ENCODE measurements around the gene BBX.

The BBX gene

GRCh38 chr3:107833722-107834416, 311.1 kb downstream of the BBX start:
- TF ChIP-seq TCF12 (IDR thresholded peaks at IDR 0.05; ENCODE audit: low read depth), result no peak
- TF ChIP-seq CEBPB (IDR thresholded peaks at IDR 0.05), result no peak
- TF ChIP-seq RAD21 (IDR thresholded peaks at IDR 0.05; ENCODE audit: low read depth), result no peak
- TF ChIP-seq MAX (IDR thresholded peaks at IDR 0.05), result no peak
- TF ChIP-seq TEAD4 (IDR thresholded peaks at IDR 0.05), result no peak

DNA sequence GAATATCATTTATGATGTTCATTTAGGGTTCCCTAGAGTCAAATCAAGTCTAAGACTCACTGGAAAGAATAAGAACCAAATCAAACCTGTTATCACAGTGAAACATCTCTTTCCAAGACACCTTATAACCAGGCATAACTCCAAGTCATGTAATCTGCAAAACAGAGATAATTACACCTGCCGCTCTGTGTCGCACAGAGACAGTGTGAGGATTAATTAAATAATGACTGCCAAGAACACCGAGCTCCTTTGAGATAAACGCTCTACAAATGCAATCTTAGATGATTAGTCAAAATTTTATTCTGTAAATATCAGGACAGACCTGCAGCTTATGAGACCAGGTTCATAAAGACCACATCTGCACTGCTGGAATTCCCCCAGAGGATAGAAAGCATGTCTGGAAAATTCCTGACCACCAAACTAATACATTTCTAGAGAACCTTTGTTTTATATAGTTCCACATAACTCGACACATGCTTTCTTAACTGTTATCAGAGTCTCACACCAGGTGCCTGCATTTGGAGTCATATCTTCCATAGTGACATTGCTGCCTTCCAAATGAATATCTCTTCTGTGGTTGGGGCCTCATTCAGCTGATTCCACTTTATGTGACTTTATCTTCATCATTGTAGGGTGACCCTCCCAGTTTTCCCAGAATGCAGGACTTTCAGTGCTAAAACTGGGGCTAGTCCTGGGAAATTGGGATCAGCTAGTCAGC, 315.3 kb downstream of the BBX start:
- TF ChIP-seq USF1 (IDR thresholded peaks at IDR 0.05), result no peak
- no peak for TF ChIP-seq TAF1 (IDR thresholded peaks at IDR 0.05; ENCODE audit: low read depth)
- TF ChIP-seq, protein P1, sequence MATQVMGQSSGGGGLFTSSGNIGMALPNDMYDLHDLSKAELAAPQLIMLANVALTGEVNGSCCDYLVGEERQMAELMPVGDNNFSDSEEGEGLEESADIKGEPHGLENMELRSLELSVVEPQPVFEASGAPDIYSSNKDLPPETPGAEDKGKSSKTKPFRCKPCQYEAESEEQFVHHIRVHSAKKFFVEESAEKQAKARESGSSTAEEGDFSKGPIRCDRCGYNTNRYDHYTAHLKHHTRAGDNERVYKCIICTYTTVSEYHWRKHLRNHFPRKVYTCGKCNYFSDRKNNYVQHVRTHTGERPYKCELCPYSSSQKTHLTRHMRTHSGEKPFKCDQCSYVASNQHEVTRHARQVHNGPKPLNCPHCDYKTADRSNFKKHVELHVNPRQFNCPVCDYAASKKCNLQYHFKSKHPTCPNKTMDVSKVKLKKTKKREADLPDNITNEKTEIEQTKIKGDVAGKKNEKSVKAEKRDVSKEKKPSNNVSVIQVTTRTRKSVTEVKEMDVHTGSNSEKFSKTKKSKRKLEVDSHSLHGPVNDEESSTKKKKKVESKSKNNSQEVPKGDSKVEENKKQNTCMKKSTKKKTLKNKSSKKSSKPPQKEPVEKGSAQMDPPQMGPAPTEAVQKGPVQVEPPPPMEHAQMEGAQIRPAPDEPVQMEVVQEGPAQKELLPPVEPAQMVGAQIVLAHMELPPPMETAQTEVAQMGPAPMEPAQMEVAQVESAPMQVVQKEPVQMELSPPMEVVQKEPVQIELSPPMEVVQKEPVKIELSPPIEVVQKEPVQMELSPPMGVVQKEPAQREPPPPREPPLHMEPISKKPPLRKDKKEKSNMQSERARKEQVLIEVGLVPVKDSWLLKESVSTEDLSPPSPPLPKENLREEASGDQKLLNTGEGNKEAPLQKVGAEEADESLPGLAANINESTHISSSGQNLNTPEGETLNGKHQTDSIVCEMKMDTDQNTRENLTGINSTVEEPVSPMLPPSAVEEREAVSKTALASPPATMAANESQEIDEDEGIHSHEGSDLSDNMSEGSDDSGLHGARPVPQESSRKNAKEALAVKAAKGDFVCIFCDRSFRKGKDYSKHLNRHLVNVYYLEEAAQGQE (IDR thresholded peaks at IDR 0.05; ENCODE audit: low read depth), result no peak
- no peak for TF ChIP-seq YY1 (IDR thresholded peaks at IDR 0.05; ENCODE audit: low read depth)
- TF ChIP-seq CREB1 (IDR thresholded peaks at IDR 0.05; ENCODE audit: low read depth), result no peak
- no peak for TF ChIP-seq EP300 (IDR thresholded peaks at IDR 0.05; ENCODE audit: borderline replicate concordance)
- TF ChIP-seq MAX (IDR thresholded peaks at IDR 0.05), result no peak
- TF ChIP-seq CEBPB (IDR thresholded peaks at IDR 0.05), result no peak
- no peak for TF ChIP-seq ZBTB7A (IDR thresholded peaks at IDR 0.05; ENCODE audit: low read depth)
- no peak for TF ChIP-seq NFIC (IDR thresholded peaks at IDR 0.05)
- TF ChIP-seq TEAD4 (IDR thresholded peaks at IDR 0.05), result no peak
- TF ChIP-seq FOXM1 (IDR thresholded peaks at IDR 0.05; ENCODE audit: borderline replicate concordance, low read depth), result no peak
- TF ChIP-seq TCF12 (IDR thresholded peaks at IDR 0.05; ENCODE audit: low read depth), result no peak
- no peak for TF ChIP-seq RAD21 (IDR thresholded peaks at IDR 0.05; ENCODE audit: low read depth)
- no peak for TF ChIP-seq EGR1 (IDR thresholded peaks at IDR 0.05)

DNA sequence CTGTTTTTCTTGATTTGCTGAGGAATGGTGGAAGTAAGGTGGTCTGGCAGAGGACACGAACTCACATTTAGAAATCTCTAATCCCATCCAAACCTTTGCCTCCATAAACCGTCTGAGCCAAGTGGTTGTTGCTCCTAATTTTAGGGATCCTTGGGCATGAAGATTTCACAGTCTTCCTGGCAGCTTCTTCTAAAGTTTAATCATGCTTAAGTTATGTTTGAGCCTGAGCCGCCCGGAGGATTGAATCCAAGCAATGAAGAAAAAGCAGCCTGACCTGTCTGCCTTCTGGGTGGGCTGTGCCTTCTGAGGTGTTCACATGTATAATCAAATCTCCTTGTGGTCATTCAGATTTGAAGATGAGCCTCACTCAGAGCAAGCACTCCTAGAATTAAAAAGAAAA, 319.1 kb downstream of the BBX start:
- TF ChIP-seq EGR1 (IDR thresholded peaks at IDR 0.05), result no peak
- TF ChIP-seq TCF12 (IDR thresholded peaks at IDR 0.05; ENCODE audit: low read depth), result no peak
- no peak for TF ChIP-seq EP300 (IDR thresholded peaks at IDR 0.05; ENCODE audit: borderline replicate concordance)
- no peak for TF ChIP-seq MAX (IDR thresholded peaks at IDR 0.05)
- no peak for TF ChIP-seq YY1 (IDR thresholded peaks at IDR 0.05; ENCODE audit: low read depth)
- no peak for TF ChIP-seq USF1 (IDR thresholded peaks at IDR 0.05)
- no peak for TF ChIP-seq TEAD4 (IDR thresholded peaks at IDR 0.05)
- TF ChIP-seq RAD21 (IDR thresholded peaks at IDR 0.05; ENCODE audit: low read depth), result no peak
- no peak for TF ChIP-seq TAF1 (IDR thresholded peaks at IDR 0.05; ENCODE audit: low read depth)

DNA sequence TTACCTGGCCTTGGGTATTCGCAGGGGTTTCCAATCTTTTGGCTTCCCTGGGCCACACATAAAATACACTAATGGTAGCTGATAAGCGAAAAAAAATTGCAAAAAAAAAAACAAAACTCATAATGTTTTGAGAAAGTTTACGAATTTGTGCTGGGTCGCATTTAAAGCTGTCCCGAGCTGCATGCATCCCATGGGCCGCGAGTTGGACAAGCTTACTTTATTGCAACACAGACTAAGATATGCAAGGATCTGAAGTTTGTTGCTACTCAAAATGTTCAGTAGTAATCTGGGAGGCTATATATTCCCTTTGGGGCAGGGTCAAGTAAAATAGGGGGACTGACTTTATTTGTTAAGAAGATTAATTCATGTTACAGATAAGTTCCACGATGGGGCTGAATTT, 320.2 kb downstream of the BBX start:
- no peak for TF ChIP-seq TAF1 (IDR thresholded peaks at IDR 0.05; ENCODE audit: low read depth)
- TF ChIP-seq EP300 (IDR thresholded peaks at IDR 0.05; ENCODE audit: borderline replicate concordance), result no peak
- no peak for TF ChIP-seq YY1 (IDR thresholded peaks at IDR 0.05; ENCODE audit: low read depth)
- no peak for TF ChIP-seq TEAD4 (IDR thresholded peaks at IDR 0.05)
- TF ChIP-seq CREB1 (IDR thresholded peaks at IDR 0.05; ENCODE audit: low read depth), result no peak
- no peak for TF ChIP-seq TCF12 (IDR thresholded peaks at IDR 0.05; ENCODE audit: low read depth)
- TF ChIP-seq, protein P1 (IDR thresholded peaks at IDR 0.05; ENCODE audit: low read depth), result no peak
- no peak for TF ChIP-seq RAD21 (IDR thresholded peaks at IDR 0.05; ENCODE audit: low read depth)
- no peak for TF ChIP-seq EGR1 (IDR thresholded peaks at IDR 0.05)
- TF ChIP-seq NFIC (IDR thresholded peaks at IDR 0.05), result no peak
- no peak for TF ChIP-seq ZBTB7A (IDR thresholded peaks at IDR 0.05; ENCODE audit: low read depth)
- TF ChIP-seq FOXM1 (IDR thresholded peaks at IDR 0.05; ENCODE audit: borderline replicate concordance, low read depth), result no peak
- no peak for TF ChIP-seq MAX (IDR thresholded peaks at IDR 0.05)
